Liver (tissue), 9 donors: ENCODE results near the gene CLK4. TPM values are rescaled to one million over a fixed set of nuclear protein-coding genes. Genes with fewer than 3 reads are reported as not detected.

Experiments
- DNase-seq: peaks from one replicate; pipeline ENCODE4 v3.0.0-alpha.2; 2017; ENCODE audit warnings: low spot score
- H3K27ac ChIP-seq, 2 donors: one replicate each; pipeline ENCODE4 v1.7.0; 2013; ENCODE audit warnings: inconsistent platforms in 2 of 2, low read length in 2 of 2, control low read depth in 1 of 2, low read depth in 1 of 2, mild to moderate bottlenecking in 1 of 2
- H3K27me3 ChIP-seq, 4 donors: one replicate each; pipeline versions ENCODE4 v1.6.1 to v1.7.0; 2013; ENCODE audit warnings: low read length in 3 of 4, inconsistent platforms in 1 of 4, mild to moderate bottlenecking in 1 of 4, moderate library complexity in 1 of 4; ENCODE audit not compliant: control insufficient read depth in 4 of 4, insufficient read depth in 4 of 4
- H3K36me3 ChIP-seq, 4 donors: one replicate each; pipeline versions ENCODE4 v1.6.1 to v1.7.0; 2013; ENCODE audit warnings: low read length in 3 of 4, mild to moderate bottlenecking in 3 of 4, low read depth in 1 of 4, moderate library complexity in 1 of 4; ENCODE audit not compliant: control insufficient read depth in 4 of 4, insufficient read depth in 3 of 4
- H3K4me1 ChIP-seq, 4 donors: one replicate each; pipeline versions ENCODE4 v1.6.1 to v1.7.0; 2013; ENCODE audit warnings: low read length in 3 of 4, mild to moderate bottlenecking in 3 of 4, moderate library complexity in 1 of 4; ENCODE audit not compliant: control insufficient read depth in 4 of 4, insufficient read depth in 4 of 4
- H3K4me3 ChIP-seq, 3 donors: one replicate each; pipeline versions ENCODE4 v1.6.1 to v1.7.0; 2013; ENCODE audit warnings: low read length in 3 of 3, control low read depth in 1 of 3, low read depth in 1 of 3, mild to moderate bottlenecking in 1 of 3
- H3K9ac ChIP-seq, 2 donors: one replicate each; pipeline ENCODE4 v1.7.0; 2013; ENCODE audit warnings: low read length in 2 of 2, mild to moderate bottlenecking in 2 of 2, moderate library complexity in 2 of 2, control low read depth in 1 of 2, low read depth in 1 of 2
- H3K9me3 ChIP-seq, 4 donors: one replicate each; pipeline versions ENCODE4 v1.6.1 to v1.7.0; 2013; ENCODE audit warnings: low read length in 3 of 4; ENCODE audit not compliant: control insufficient read depth in 4 of 4
- ATF3 ChIP-seq: IDR thresholded peaks from 2 replicates; pipeline ENCODE4 v1.6.1; 2016; ENCODE audit warnings: antibody characterized with exemption
- EGR1 ChIP-seq, 2 donors: IDR thresholded peaks; 2 replicates each; pipeline ENCODE4 v1.6.1; 2016 to 2018; ENCODE audit warnings: antibody characterized with exemption in 2 of 2, low read depth in 2 of 2
- FOXA1 ChIP-seq: IDR thresholded peaks from 2 replicates; pipeline ENCODE4 v1.6.1; 2016; ENCODE audit warnings: antibody characterized with exemption
- FOXA2 ChIP-seq: IDR thresholded peaks from 2 replicates; pipeline ENCODE4 v1.6.1; 2016; ENCODE audit warnings: antibody characterized with exemption
- GABPA ChIP-seq, 2 donors: IDR thresholded peaks in 1 of 2; conservative IDR thresholded peaks in 1 of 2; 2 replicates each; pipeline ENCODE4 v1.6.1; 2016; ENCODE audit warnings: antibody characterized with exemption in 2 of 2, mild to moderate bottlenecking in 1 of 2, moderate library complexity in 1 of 2
- HNF4A ChIP-seq, 2 donors: conservative IDR thresholded peaks; 2 replicates each; pipeline ENCODE4 v1.6.1; 2016; ENCODE audit warnings: antibody characterized with exemption in 2 of 2, mild to moderate bottlenecking in 2 of 2
- HNF4G ChIP-seq: IDR thresholded peaks from 2 replicates; pipeline ENCODE4 v1.6.1; 2016; ENCODE audit warnings: antibody characterized with exemption
- JUND ChIP-seq, 2 donors: IDR thresholded peaks; 2 replicates each; pipeline ENCODE4 v1.6.1; 2016; ENCODE audit warnings: antibody characterized with exemption in 2 of 2
- NR2F2 ChIP-seq: IDR thresholded peaks from 2 replicates; pipeline ENCODE4 v1.6.1; 2016; ENCODE audit warnings: antibody characterized with exemption
- REST ChIP-seq: IDR thresholded peaks from 2 replicates; pipeline ENCODE4 v1.6.1; 2016; ENCODE audit warnings: antibody characterized with exemption, mild to moderate bottlenecking
- RXRA ChIP-seq, 2 donors: IDR thresholded peaks; 2 replicates each; pipeline ENCODE4 v1.6.1; 2017 to 2018; ENCODE audit warnings: antibody characterized with exemption in 2 of 2, mild to moderate bottlenecking in 1 of 2
- SP1 ChIP-seq: IDR thresholded peaks from 2 replicates; pipeline ENCODE4 v1.6.1; 2018; ENCODE audit warnings: antibody characterized with exemption, mild to moderate bottlenecking
- TAF1 ChIP-seq: conservative IDR thresholded peaks from 2 replicates; pipeline ENCODE4 v1.6.1; 2016; ENCODE audit warnings: antibody characterized with exemption, mild to moderate bottlenecking
- YY1 ChIP-seq: IDR thresholded peaks from 2 replicates; pipeline ENCODE4 v1.6.1; 2016; ENCODE audit warnings: antibody characterized with exemption, mild to moderate bottlenecking
- WGBS: extraction: QIAGEN DNeasy Blood & Tissue Kit; methylation state at CpG from one replicate; pipeline ENCODE4 v1.1.7; 2013; 5-methylcytosine and 5-hydroxymethylcytosine counted together
- polyA plus RNA-seq, 2 donors: library from polyadenylated mRNA; stranded (reverse) in 1 of 2; unstranded in 1 of 2; fragments of 200-250 nt in 1 of 2; fragments of >200 nt in 1 of 2; fragmentation: Nextera tagmentation in 1 of 2; extraction: Ambion mirVana in 1 of 2; gene quantifications; one replicate each; pipeline versions ENCODE4 v1.2.1 to v1.2.3, GENCODE V29; 2013 to 2015
- total RNA-seq, 2 donors: library from RNA; depleted of rRNA; stranded (reverse); fragments of >200 nt; gene quantifications; one replicate each; pipeline ENCODE4 v1.2.3, GENCODE V29; 2014
- TF ChIP-seq, protein P1 (sequence below): IDR thresholded peaks from 2 replicates; pipeline ENCODE4 v1.6.1; 2016; ENCODE audit warnings: antibody characterized with exemption
- TF ChIP-seq, protein P2 (sequence below): fragments of 150-350 bp; IDR thresholded peaks from 2 replicates; pipeline ENCODE4 v1.5.1; 2017; ENCODE audit warnings: improper control_type of control experiment, low read depth, low read length; ENCODE audit not compliant: missing input control
- TF ChIP-seq, protein P3 (sequence below): IDR thresholded peaks from 2 replicates; pipeline ENCODE4 v1.6.1; 2016; ENCODE audit warnings: antibody characterized with exemption
- donor health status: healthy.
- donor health status: healthy.
- donor health status: healthy.
- donor health status: healthy.
- donor health status: healthy.

CLK4 gene
- total and polyA plus RNA-seq, 4 donors, result 5.0 to 28.2 (median 21.9) TPM

DNA sequence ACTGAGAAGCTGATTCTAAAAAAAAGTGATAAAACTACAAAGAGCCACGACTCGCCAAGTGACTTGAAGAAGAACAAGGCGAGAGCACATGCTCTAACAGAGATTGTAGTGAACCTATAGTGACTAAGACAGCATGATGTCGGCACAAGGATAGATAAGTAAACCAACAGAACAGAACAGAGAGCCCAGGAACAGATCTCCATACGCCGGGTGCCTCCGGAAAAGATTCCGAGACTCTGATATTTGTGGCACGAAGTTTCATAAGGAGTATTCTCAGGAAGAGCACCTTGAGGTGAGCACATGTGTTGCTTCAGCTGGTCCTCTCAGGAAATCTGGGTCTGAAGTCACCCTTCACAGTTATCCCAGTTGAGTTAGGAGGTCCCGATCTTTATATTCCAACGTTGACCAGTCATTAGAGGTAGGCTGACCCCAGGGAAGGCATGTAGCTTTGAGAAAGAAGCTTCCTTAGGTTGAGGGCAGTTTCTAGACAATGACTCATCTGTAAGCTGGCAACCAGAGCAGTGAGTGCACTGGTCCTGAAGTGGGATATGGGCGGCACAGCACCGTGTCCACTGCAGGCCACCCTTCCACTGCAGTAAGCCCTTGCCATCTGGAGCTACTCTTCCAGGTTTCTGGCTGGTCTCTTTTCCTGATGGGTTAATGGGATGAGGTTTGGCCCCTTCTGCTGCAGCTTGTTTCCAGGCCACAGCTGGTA lies 13.6 kb upstream of the CLK4 start:
- TF ChIP-seq FOXA2, result no peak
- TF ChIP-seq ATF3, result no peak
- TF ChIP-seq SP1, result no peak
- no peak for TF ChIP-seq JUND (IDR thresholded peaks at IDR 0.05)
- TF ChIP-seq FOXA1, result no peak
- no peak for TF ChIP-seq GABPA (IDR thresholded peaks at IDR 0.05 in 1 of 2, conservative IDR thresholded peaks at IDR 0.05 in 1 of 2)
- no peak for TF ChIP-seq TAF1
- TF ChIP-seq EGR1 (IDR thresholded peaks at IDR 0.05; ENCODE audit: low read depth in 2 of 2), result no peak
- TF ChIP-seq, protein P1, sequence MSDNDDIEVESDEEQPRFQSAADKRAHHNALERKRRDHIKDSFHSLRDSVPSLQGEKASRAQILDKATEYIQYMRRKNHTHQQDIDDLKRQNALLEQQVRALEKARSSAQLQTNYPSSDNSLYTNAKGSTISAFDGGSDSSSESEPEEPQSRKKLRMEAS, result no peak
- TF ChIP-seq HNF4G, result no peak
- no peak for TF ChIP-seq NR2F2
- no peak for TF ChIP-seq REST
- no peak for TF ChIP-seq HNF4A (conservative IDR thresholded peaks at IDR 0.05)
- TF ChIP-seq, protein P2, sequence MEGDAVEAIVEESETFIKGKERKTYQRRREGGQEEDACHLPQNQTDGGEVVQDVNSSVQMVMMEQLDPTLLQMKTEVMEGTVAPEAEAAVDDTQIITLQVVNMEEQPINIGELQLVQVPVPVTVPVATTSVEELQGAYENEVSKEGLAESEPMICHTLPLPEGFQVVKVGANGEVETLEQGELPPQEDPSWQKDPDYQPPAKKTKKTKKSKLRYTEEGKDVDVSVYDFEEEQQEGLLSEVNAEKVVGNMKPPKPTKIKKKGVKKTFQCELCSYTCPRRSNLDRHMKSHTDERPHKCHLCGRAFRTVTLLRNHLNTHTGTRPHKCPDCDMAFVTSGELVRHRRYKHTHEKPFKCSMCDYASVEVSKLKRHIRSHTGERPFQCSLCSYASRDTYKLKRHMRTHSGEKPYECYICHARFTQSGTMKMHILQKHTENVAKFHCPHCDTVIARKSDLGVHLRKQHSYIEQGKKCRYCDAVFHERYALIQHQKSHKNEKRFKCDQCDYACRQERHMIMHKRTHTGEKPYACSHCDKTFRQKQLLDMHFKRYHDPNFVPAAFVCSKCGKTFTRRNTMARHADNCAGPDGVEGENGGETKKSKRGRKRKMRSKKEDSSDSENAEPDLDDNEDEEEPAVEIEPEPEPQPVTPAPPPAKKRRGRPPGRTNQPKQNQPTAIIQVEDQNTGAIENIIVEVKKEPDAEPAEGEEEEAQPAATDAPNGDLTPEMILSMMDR, result no peak
- TF ChIP-seq YY1, result no peak
- TF ChIP-seq, protein P3, sequence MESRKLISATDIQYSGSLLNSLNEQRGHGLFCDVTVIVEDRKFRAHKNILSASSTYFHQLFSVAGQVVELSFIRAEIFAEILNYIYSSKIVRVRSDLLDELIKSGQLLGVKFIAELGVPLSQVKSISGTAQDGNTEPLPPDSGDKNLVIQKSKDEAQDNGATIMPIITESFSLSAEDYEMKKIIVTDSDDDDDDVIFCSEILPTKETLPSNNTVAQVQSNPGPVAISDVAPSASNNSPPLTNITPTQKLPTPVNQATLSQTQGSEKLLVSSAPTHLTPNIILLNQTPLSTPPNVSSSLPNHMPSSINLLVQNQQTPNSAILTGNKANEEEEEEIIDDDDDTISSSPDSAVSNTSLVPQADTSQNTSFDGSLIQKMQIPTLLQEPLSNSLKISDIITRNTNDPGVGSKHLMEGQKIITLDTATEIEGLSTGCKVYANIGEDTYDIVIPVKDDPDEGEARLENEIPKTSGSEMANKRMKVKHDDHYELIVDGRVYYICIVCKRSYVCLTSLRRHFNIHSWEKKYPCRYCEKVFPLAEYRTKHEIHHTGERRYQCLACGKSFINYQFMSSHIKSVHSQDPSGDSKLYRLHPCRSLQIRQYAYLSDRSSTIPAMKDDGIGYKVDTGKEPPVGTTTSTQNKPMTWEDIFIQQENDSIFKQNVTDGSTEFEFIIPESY, result no peak
- TF ChIP-seq RXRA (IDR thresholded peaks at IDR 0.05), result no peak
- 83% methylated on average over 13 of the region's 13 CpGs for WGBS
- peaks cover 0 to 18% (median 16%) of the 10 kb centered on the region in 4 donors for H3K9me3 ChIP-seq
- no peak overlapping the region for H3K4me3 ChIP-seq
- no peaks in the 10 kb centered on the region for H3K4me1 ChIP-seq
- DNase-seq, result no peak
- H3K36me3 ChIP-seq, result peaks cover 0 to under 1% (median 0%) of the 10 kb centered on the region in 4 donors
- H3K27me3 ChIP-seq, result no peaks in the 10 kb centered on the region
- H3K27ac ChIP-seq, result no peak overlapping the region
- no peak overlapping the region for H3K9ac ChIP-seq
